HG02759 (cell line): ENCODE measurements around the gene UBR3.
"Not testable (repeated sequence)": the region's sequence is repeated elsewhere in the genome, so short reads cannot be mapped to it uniquely, and the experiment has no call there.

Source experiments
- ATAC-seq: cut with Tn5 transposase; IDR thresholded peaks from one replicate; pipeline ENCODE4 v1.9.1; 2021; ENCODE audit warnings: mild to moderate bottlenecking, moderate library complexity; ENCODE audit not compliant: unreplicated experiment

Gene UBR3

DNA sequence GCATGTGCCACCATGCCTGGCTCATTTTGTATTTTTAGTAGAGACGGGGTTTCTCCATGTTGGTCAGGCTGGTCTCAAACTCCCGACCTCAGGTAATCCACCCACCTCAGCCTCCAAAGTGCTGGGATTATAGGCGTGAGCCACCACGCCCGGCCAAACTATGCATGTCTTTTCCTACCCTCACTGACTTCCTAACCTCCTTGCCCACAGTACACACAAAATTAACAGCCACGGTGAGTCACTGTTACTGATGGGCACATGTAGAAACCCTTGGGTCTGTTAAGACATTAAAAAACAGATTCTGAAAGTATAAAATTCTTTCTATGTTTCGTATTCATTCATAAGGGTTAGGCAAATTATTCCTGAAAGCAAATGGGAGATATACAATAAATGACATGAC is 7.2 kb upstream of the UBR3 start:
- not testable (repeated sequence) for ATAC-seq

DNA sequence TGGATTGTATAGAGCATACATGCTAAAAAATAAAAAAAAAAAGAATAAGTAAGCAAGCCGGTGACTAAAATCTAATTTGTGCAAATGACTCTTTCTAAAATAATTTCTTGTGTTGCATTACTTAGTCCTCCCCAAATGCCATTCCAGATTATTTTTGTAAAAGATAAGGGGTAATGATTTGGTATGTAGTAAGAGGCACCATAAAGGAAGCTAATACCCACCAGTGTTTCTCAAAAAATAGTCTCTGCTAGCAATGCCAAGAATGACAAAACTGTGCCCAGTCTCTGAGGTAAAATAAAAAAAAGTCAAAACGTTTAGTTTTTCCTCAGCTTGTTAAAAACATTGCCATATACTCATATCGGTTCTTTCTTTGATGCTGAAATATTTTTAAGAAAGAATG is 5.2 kb upstream of the UBR3 start:
- ATAC-seq = no peak

DNA sequence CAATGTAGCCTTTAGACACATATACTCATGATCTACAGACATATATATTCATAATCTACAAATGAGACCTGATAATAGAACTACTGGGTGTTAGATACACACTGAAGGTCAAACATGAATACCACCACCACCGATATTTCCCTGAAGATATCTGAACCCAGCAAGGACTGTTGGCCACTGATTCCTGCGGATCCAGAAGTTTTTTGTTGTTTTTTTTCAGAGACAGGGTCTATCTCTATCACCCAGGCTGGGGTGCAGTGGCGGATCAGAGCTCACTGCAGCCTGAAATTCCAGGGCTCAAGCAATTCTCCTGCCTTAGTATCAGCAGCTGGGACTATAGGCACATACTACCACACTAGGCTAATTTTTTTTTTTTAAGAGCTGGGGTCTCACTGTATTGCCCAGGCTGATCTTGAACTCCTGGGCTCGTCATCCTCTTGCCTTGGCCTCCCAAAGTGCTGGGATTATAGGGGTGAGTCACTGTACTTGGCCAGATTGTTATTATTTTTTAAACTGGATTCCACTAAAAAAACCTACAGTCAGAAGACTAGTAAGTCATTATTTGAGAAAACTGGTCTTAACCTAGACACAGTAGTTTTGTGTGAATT is 4.4 kb upstream of the UBR3 start:
- no peak for ATAC-seq

DNA sequence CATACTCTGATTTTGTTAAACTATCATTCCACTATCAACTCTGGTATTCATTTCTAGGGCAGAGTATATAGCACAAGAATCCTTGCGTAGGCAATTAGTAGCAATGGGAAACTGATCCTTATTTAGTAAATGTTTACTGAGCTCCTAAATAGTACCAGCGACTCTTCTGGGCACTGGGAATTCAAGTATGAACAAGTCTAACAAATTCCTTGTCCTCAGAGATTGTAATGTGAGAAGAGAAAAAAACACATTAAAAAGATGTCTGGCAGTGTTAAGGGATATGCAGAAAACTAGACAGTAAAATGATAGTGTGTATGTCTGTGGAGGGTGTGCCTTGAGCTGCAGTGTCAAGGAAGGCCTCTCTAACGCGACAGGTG is 3.3 kb upstream of the UBR3 start:
- ATAC-seq = no peak

DNA sequence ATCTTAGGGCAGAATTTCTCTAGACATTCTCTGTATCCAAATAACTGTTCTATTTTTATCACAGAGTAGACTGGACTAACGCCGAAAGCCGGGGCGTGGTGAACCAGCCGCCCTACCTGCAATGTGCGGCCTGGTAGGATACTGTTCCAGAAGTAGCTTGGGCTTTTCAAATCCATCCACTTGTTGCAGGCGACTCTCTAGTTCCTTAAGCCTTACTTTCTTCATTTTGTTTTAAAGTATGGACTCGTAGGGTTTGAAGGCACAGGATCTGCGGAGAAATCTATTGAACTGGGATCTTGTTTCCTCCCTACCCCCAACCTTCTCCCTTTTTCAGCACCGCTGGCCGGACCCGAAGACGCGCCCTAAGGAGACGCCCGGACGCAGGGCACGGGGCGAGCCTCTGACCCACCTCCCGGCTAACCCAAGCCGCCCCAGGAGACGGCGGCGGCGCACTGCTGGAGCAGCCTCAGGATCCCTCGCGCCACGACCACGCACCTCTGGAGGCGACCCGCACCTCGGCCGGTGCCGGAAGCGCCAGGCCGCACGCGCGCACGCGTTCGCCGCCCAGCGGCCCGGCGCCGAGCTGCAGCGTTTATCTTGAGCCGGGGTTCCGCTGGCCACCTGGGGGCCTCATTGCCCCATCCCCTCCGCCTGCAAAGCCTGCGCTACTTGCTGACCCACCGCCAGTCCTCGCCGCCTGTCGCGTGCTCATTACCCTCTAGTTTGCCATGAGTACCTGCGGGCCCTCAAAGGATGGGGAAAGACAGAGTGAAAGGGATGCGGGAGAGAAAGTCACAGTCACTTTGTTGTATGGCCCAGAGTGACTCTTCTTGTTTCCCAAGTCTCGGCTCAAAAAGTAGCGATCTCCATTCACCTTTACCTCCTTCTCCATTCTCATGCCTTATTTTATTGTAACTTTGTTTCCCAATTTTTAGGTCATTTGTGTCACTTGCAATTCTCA is 2.6 kb upstream of the UBR3 start, which contains the start of gene METTL5:
Gene METTL5, minus strand, starts transcription at position 533 of the 961 bp plus-strand sequence. Its CDS starts 308 bp downstream, at position 225.
- ATAC-seq = peak; percentile 70

- peak; percentile 23 for ATAC-seq
Measured at GRCh38 chr2:169828141-169828811, 1.0 kb downstream of the UBR3 start.

DNA sequence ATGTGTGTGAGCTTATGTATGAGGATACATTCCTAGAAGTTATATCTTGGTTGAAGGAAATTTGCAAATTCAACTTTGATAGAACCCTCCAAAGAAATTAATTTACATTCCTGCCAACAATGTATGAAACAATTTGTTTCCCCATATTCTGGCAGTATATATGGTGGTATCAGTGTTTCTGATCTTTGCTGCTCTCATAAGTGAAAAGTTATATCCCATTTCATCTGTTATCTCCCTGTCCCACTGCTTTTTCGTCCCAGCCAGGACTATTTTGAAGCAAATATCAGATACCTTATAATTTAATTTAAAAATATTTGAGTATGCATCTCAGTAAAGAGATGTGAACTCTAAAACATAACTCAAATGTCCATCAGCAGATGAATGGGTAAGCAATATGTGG is 7.1 kb downstream of the UBR3 start:
- ATAC-seq = no peak

DNA sequence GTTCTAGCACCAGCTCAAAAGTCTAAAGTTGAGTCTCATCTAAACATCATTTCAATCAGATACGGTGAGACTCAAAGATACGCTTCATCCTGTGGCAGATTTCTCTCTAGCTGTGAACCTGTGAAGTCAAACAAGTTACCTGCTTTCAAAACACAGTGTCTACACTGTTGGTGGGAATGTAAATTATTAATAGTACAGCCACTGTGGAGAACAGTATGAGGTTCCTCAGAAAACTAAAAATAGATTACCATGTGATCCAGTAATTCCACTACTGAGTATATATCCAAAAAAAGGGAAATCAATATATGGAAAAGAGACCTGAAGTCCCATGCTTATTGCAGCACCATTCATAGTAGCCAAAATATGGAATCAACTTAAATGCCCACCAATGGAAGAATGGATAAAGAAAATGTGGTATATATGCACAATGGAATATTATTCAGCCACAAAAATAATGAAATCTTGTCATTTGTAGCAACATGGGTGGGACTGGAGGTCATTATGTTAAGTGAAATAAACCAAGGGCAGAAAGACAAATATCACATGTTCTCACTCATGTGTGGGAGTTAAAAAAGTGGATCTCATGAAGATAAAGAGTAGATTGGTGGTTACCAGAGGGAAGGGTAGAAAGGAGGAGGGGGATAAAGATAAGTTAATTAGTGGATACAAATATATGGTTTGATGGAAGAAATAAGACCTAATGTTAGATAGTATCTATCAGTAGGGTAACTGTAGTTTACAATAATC is 11.7 kb downstream of the UBR3 start:
- ATAC-seq = no peak

DNA sequence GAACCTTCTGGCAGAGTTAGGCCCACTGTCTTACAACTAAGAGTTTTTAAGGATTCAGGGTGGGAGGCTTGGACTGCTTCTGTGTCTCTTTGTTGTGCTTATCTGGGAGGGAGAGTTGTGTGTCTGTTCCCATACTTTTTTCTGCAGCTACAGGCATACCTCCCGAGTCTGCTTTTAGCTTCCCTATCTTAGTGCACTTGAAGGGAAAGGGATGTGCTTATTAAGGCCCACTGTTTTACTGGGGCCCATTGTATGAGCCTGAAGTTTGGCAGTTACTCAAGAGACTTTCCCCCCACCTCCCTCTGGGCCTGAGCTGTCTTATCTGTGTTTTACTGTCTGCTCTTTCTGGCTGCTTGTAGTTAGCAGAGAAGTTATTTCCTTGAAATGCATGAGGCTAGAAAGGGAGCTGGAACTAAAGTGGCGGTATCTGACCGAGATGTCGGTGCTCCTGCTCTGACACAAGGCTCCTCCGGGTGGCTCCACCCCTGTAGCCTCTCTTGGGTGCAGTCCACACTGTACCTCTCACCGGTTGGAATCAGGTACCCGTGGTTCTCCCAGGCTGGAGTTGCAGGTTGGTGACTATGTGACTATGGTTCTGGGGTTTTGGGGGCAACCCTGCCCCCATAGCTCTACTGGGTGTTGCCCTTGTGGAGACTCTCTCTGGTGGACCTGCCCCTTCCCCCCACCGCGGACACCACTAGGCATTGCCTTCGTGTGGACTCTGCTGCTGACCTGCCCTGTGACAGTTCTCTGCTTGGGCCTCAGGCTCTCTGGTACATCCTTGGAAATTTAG is 12.9 kb downstream of the UBR3 start:
- ATAC-seq = no peak

GRCh38 chr2:169840747-169841142 is 13.5 kb downstream of the UBR3 start:
- no peak for ATAC-seq

DNA sequence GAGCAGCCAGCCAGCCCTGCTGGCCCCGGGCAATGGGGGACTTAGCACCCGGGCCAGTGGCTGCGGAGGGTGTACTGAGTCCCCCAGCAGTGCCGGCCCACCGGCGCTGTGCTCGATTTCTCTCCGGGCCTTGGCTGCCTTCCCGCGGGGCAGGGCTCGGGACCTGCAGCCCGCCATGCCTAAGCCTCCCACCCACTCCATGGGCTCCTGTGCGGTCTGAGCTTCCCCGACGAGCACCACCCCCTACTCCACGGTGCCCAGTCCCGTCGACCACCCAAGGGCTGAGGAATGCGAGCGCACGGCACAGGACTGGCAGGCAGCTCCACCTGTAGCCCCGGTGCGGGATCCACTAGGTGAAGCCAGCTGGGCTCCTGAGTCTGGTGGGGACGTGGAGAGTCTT is 14.4 kb downstream of the UBR3 start:
- not testable (repeated sequence) for ATAC-seq

- ATAC-seq = no peak
Measured at GRCh38 chr2:169845016-169845415, 17.8 kb downstream of the UBR3 start.

DNA sequence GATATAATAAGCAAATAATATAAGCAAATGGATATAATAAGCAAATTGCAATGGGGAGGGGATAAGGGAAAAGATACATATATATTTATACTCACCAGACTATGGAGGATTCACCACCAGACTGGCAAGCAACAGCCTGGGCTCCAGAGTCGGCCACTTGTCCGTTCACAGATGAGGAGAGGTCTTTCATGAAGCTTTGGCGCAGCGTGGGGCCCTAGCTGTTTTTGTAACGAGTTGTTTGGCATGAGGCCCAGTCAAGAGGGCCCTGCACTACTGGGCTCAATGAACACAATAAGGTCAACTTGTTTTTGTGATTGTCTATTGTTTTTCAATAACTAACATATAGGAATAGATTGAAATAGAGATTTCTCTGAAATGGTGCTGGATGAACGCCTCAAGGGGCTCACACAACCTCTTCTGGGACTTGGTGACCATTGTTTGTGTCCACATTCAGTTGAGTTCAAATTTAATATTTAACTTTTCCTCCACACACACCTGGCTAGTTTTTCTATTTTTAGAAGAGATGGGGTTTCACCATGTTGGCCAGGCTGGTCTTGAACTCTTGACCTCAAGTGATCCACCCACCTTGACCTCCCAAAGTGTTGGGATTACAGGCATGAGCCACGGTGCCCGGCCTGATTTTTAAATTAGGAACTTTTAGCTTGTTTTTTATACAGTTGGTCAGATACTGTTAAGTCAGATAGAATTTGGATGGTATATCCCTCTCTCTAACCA is 21.9 kb downstream of the UBR3 start:
- ATAC-seq = not testable (repeated sequence)

DNA sequence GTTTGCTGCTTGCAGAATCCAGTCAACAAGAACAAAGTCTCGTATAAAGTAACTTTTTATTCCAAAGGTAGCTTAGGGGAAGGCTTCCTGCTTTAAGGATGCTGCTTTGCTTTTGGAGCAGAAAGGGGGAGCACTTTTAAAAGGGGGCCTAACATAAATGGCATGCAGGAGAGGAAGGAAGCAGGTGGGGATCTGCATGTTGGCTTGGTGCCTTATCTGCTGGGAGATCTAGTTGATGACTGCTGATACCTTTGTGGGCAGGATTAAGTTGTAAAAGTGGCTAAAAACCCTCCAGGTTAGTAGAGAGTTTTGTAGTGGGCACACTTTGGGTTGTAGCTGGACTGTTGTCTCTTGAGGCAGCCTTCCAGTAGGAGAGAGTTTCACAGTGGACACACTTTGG is 22.5 kb downstream of the UBR3 start:
- no peak for ATAC-seq

GRCh38 chr2:169853041-169853668 is 25.9 kb downstream of the UBR3 start:
- ATAC-seq = no peak

DNA sequence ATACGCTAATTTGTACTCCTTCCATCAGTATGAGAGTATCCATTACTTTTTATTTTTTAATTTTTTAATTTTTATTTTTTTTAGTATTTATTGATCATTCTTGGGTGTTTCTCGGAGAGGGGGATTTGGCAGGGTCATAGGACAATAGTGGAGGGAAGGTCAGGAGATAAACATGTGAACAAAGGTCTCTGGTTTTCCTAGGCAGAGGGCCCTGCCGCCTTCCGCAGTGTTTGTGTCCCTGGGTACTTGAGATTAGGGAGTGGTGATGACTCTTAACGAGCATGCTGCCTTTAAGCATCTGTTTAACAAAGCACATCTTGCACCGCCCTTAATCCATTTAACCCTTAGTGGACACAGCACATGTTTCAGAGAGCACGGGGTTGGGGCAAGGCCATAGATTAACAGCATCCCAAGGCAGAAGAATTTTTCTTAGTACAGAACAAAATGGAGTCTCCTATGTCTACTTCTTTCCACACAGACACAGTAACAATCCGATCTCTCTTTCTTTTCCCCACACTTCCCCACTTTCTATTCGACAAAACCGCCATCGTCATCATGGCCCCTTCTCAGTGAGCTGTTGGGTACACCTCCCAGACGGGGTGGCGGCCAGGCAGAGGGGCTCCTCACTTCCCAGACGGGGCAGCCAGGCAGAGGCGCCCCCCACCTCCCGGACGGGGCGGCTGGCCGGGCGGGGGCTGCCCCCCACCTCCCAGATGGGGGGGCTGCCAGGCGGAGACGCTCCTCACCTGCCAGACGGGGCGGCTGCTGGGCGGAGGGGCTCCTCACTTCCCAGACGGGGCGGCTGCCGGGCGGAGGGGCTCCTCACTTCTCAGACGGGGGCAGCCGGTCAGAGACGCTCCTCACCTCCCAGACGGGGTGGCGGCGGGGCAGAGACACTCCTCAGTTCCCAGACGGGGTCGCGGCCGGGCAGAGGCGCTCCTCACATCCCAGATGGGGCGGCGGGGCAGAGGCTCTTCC is 28.3 kb downstream of the UBR3 start:
- not testable (repeated sequence) for ATAC-seq

DNA sequence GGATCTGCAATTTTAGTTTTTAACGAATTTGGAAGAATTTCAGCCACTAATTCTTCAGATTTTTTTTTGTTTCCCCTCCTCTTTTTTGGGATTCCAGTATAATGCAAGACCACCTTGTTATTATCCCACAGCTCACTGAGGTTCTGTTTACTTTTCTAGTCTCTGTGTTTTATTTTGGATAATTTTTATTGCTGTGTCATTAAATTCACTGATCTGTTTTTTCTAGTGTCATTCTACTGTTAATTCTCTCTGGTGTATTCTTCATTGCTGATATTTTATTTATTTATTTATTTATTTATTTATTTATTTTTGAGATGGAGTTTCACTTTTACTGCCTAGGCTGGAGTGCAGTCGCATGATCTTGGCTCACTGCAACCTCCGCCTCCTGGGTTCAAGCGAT is 32.2 kb downstream of the UBR3 start:
- no peak for ATAC-seq

- no peak for ATAC-seq
Measured at GRCh38 chr2:169860149-169860548, 32.9 kb downstream of the UBR3 start.
